ENCODE data around the gene NOTCH2.

NOTCH2 gene

GRCh38 chr1:119971710-119972570, 97.5 kb downstream of the NOTCH2 start:
- DNase-seq: no peak

- no peak for DNase-seq
Observed at GRCh38 chr1:119968601-119969000, 100.9 kb downstream of the NOTCH2 start.

GRCh38 chr1:119968068-119968492, 101.4 kb downstream of the NOTCH2 start:
- DNase-seq: peak; percentile 76 to 77

- DNase-seq: no peak
Observed at GRCh38 chr1:119966681-119967080, 102.8 kb downstream of the NOTCH2 start.

GRCh38 chr1:119966020-119966419, 103.4 kb downstream of the NOTCH2 start:
- DNase-seq: no peak

GRCh38 chr1:119964673-119965363, 104.6 kb downstream of the NOTCH2 start:
- no peak for DNase-seq

GRCh38 chr1:119962296-119962968, 107.0 kb downstream of the NOTCH2 start:
- DNase-seq: no peak

GRCh38 chr1:119960501-119960900, 109.0 kb downstream of the NOTCH2 start:
- DNase-seq: no peak

GRCh38 chr1:119959268-119960220, 109.9 kb downstream of the NOTCH2 start:
- DNase-seq: no peak

- no peak for DNase-seq
Observed at GRCh38 chr1:119958223-119958622, 111.2 kb downstream of the NOTCH2 start.

- DNase-seq: no peak
Observed at GRCh38 chr1:119956306-119956705, 113.2 kb downstream of the NOTCH2 start.

GRCh38 chr1:119954476-119955422, 114.7 kb downstream of the NOTCH2 start:
- no peak for DNase-seq

GRCh38 chr1:119953266-119953998, 116.0 kb downstream of the NOTCH2 start:
- DNase-seq: no peak

- no peak for DNase-seq
Observed at GRCh38 chr1:119952496-119952895, 117.0 kb downstream of the NOTCH2 start.

GRCh38 chr1:119948342-119949214, 120.9 kb downstream of the NOTCH2 start:
- peak; percentile 65 to 67 for DNase-seq

GRCh38 chr1:119947468-119947867, 122.0 kb downstream of the NOTCH2 start:
- no peak for DNase-seq

GRCh38 chr1:119946724-119947123, 122.7 kb downstream of the NOTCH2 start:
- no peak for DNase-seq

- DNase-seq: no peak
Observed at GRCh38 chr1:119943216-119943615, 126.2 kb downstream of the NOTCH2 start.

GRCh38 chr1:119941392-119941791, 128.1 kb downstream of the NOTCH2 start:
- DNase-seq: no peak

Data from stimulated activated CD4-positive, alpha-beta T cell treated with anti-CD3 and anti-CD28 coated beads, Interleukin-2, amount 100 ng/mL, for 48 hours (primary cell).